ENCODE results near the gene MEA1. TPM values are rescaled to one million over a fixed set of nuclear protein-coding genes. Genes with fewer than 3 reads are reported as not detected.

The MEA1 gene
- total RNA-seq = 10 to 100 TPM; 65.0 to 78.0 (median 76.3) TPM

DNA sequence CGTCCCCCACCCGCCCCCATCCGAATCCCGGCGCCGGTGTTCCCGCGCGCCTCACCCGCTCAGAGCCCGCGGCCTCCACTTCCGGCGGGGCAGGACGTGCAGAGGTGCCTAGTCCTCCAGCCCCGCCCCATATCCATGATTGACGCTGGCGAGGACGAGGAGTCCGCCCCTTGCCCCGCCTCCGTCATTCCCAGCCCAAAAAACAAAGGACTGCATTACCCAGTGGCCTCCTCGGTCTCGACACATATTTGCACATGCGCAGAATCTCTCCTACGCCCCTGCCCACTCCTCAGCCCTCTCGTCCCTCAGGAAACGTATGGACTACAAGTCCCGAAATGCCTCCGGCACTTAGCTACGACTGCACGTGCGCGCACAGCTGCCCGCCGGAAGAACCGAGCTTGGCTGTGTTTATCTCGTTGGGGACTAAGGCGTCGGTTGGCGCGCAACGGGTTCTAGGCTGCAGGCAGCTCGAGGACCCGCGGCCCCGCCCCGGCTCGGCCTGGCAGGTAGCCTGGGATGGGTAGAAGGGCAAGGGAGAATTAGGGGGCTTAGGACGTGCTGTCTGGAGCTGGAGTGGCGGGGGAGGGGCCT lies at the start of gene MEA1, which contains the start of gene KLHDC3:
Gene MEA1, minus strand, starts transcription at position 104 of the 591 bp plus-strand sequence. CDS start 133 bp downstream, outside the sequence.
Gene KLHDC3, plus strand, starts transcription at position 407 of the 591 bp plus-strand sequence. CDS start 2,944 bp downstream, outside the sequence.
- intact Hi-C loops (cut with DNase I; ENCODE audit: low total_unique reads) = no loop called here
- Histone ChIP-seq H3K36me3 (peaks cover 7% of the 10 kb centered on the region), H3K27ac (peak within 1 kb of the TSS; percentile 86 to 88), H3K4me3 (peak within 1 kb of the TSS; percentile 73 to 81 (median 77)), H3K27me3 (no peaks in the 10 kb centered on the region), H3K4me1 (peaks cover 7 to 36% of the 10 kb centered on the region in 2 donors), H3K9me3 (no peaks in the 10 kb centered on the region)
- DNase-seq (ENCODE audit: low spot score in 2 of 2) = peak; percentile 98 to 100
- no peak for TF ChIP-seq POLR2A (IDR thresholded peaks at IDR 0.05)
- TF ChIP-seq POLR2AphosphoS5 (IDR thresholded peaks at IDR 0.05) = peak; percentile 83 to 89 (median 88)

DNA sequence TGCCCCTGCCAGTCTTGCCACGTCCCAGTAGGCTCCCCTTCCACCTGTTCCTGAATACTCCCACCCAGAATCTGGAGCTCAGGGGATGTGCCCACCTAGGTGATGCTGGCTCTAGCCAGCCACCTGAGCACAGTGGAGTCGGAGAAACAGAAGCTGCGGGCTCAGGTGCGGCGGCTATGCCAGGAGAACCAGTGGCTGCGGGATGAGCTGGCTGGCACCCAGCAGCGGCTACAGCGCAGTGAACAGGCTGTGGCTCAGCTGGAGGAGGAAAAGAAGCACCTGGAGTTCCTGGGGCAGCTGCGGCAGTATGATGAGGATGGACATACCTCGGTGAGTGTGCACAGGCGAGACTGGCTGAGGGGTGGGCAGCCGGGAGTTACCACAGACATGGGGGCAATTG lies 49.1 kb upstream of the MEA1 start:
- Histone ChIP-seq H3K9me3 (no peaks in the 10 kb centered on the region), H3K27ac (no peak overlapping the region), H3K4me1 (peaks cover 5 to 8% of the 10 kb centered on the region in 2 donors), H3K4me3 (no peak overlapping the region), H3K27me3 (no peaks in the 10 kb centered on the region), H3K36me3 (no peaks in the 10 kb centered on the region)
- intact Hi-C loops (cut with DNase I; ENCODE audit: low total_unique reads) = no loop called here
- TF ChIP-seq POLR2AphosphoS5 (IDR thresholded peaks at IDR 0.05) (no peak), POLR2A (IDR thresholded peaks at IDR 0.05) (no peak)
- TF ChIP-seq, protein P1, sequence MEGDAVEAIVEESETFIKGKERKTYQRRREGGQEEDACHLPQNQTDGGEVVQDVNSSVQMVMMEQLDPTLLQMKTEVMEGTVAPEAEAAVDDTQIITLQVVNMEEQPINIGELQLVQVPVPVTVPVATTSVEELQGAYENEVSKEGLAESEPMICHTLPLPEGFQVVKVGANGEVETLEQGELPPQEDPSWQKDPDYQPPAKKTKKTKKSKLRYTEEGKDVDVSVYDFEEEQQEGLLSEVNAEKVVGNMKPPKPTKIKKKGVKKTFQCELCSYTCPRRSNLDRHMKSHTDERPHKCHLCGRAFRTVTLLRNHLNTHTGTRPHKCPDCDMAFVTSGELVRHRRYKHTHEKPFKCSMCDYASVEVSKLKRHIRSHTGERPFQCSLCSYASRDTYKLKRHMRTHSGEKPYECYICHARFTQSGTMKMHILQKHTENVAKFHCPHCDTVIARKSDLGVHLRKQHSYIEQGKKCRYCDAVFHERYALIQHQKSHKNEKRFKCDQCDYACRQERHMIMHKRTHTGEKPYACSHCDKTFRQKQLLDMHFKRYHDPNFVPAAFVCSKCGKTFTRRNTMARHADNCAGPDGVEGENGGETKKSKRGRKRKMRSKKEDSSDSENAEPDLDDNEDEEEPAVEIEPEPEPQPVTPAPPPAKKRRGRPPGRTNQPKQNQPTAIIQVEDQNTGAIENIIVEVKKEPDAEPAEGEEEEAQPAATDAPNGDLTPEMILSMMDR (IDR thresholded peaks at IDR 0.05) = no peak
- DNase-seq (ENCODE audit: low spot score in 2 of 2) = no peak

DNA sequence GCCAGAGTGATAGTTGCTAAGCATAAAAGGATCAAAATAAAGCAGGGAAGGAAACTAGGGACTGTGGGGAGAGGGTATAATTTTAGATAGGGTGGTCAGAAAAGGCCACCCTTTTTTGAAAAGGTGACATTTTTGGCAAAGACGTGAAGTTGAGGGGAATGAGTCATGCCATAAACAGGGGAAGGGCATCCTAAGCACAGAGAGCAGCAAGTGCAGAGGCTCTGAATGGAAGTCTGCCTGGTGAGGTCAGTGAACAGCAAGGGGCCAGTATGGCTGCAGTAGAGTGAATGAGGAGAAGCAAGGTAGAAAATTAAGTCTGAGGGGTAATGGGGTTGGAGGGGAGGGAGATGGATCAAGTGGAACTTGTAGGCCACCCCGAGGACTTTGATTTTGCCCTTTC lies 48.1 kb upstream of the MEA1 start:
- H3K9me3 ChIP-seq = no peaks in the 10 kb centered on the region
- no peaks in the 10 kb centered on the region for H3K36me3 ChIP-seq
- H3K4me1 ChIP-seq = peaks cover 5 to 10% of the 10 kb centered on the region in 2 donors
- no peaks in the 10 kb centered on the region for H3K27me3 ChIP-seq
- H3K4me3 ChIP-seq = no peak overlapping the region
- TF ChIP-seq, protein P1 (IDR thresholded peaks at IDR 0.05) = no peak
- no peak for DNase-seq (ENCODE audit: low spot score in 2 of 2)
- H3K27ac ChIP-seq = no peak overlapping the region
- intact Hi-C loops (cut with DNase I; ENCODE audit: low total_unique reads) = no loop called here

DNA sequence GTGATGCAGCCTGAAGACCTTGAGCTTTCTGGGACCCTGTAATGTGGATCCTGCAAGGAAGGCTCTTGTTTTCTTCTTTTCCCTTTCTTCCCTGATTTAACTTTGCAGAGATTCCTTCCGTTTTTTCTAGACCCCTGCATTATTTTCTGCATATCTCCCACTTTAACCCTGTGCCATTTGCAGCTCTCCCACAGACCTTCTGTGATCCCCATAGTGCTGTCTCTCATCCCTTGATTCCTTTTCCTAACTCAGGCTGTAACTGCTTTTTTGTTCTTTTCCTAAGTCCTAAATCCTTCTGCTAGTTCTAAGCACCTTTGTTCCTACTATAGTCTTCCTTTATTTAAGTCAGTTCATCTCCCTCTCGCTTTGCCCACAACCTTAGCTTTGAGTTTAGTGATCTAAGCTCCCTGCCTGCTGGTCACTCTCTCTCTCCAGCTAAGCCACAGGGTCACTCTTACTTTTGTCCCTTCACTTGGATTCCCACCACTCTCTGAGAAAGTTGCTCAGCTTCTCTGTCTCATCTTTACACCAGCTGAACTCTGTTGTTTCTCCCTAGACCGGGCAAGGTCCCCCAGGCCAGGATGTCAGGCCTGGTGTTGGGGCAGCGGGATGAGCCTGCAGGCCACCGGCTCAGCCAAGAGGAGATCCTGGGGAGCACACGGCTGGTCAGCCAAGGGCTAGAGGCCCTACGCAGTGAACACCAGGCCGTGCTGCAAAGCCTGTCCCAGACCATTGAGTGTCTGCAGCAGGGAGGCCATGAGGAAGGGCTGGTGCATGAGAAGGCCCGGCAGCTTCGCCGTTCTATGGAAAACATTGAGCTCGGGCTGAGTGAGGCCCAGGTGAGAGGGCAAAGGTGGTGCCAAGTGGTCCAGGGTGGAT lies 47.2 kb upstream of the MEA1 start:
- Histone ChIP-seq H3K27me3 (no peaks in the 10 kb centered on the region), H3K36me3 (no peaks in the 10 kb centered on the region), H3K9me3 (no peaks in the 10 kb centered on the region), H3K4me3 (peak overlapping the region in 2 of 3 donors; percentile 77 to 90), H3K4me1 (peaks cover 5 to 10% of the 10 kb centered on the region in 2 donors), H3K27ac (peak overlapping the region in 1 of 2 donors; percentile 97)
- TF ChIP-seq POLR2AphosphoS5 (IDR thresholded peaks at IDR 0.05) = no peak
- TF ChIP-seq, protein P1 (IDR thresholded peaks at IDR 0.05) = no peak
- TF ChIP-seq POLR2A (IDR thresholded peaks at IDR 0.05) = no peak
- DNase-seq (ENCODE audit: low spot score in 2 of 2) = no peak
- intact Hi-C loops (cut with DNase I; ENCODE audit: low total_unique reads) = no loop called here

DNA sequence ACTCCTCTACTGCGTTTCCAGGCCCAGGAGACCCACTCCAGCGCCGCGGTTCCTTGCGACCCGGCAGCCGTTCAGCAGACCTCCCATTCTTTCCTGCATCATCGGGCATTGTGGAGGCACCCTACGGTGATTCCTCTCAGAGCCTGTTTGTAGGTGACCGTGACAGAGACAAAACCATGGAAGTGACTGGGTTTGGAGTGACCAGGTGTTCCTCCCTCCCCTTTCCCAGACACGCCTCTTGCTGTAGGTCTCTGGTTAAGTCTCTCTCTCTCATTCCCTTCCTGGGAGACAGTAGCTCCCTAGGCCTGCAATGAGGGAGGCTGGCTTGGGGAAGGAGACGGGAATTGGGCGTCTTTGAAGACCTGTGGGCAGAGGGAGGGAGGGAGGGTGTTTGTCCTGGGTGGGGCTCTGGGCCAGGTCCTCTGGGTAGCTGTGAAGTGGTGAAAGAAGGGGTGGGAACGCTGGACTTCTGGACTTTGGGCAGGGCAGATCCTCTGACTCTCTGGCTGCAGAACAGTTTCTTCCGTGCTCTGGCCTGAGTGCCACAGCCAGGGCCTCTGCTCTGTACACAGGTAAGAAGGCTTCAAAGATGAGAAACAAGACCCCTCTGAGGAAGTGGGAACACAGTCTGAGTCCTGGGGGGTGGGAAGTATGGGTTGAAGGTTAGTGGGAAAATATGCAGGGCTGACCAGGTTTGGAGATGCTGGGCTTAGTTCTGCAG lies 46.4 kb upstream of the MEA1 start:
- Histone ChIP-seq H3K27ac (peak overlapping the region; percentile 93 to 97), H3K9me3 (no peaks in the 10 kb centered on the region), H3K27me3 (no peaks in the 10 kb centered on the region), H3K36me3 (no peaks in the 10 kb centered on the region), H3K4me1 (peaks cover 5 to 10% of the 10 kb centered on the region in 2 donors), H3K4me3 (peak overlapping the region; percentile 77 to 90 (median 81))
- no peak for DNase-seq (ENCODE audit: low spot score in 2 of 2)
- TF ChIP-seq, protein P1 (IDR thresholded peaks at IDR 0.05) = no peak
- TF ChIP-seq POLR2AphosphoS5 (IDR thresholded peaks at IDR 0.05) (no peak), POLR2A (IDR thresholded peaks at IDR 0.05) (no peak)
- intact Hi-C loops (cut with DNase I; ENCODE audit: low total_unique reads) = no loop called here

All from breast epithelium (tissue), 4 donors.